A673 (cell line): ENCODE measurements around the gene MYCN. TPM values are rescaled to one million over a fixed set of nuclear protein-coding genes. Genes with fewer than 3 reads are reported as not detected.

ENCODE experiments used
- BruUV-seq: library from RNA; stranded (reverse); fragments of 400-500 nt; replicated peaks from 2 replicates; lab custom pipeline; 2021; lab: Mats Ljungman, UMichigan
- CTCF ChIA-PET: fragments of 300-600 bp; sonication (Branson Sonifier 250); formaldehyde crosslinking; loops from one replicate; lab custom pipeline; 2022; ENCODE audit warnings: antibody characterized with exemption; lab: Charles Lee
- POLR2A ChIA-PET: fragments of 300-600 bp; sonication (Branson Sonifier 250); formaldehyde crosslinking; loops from one replicate; lab custom pipeline; 2022; ENCODE audit warnings: antibody characterized with exemption; ENCODE audit not compliant: low non-redundant PET; lab: Charles Lee
- DNase-seq: peaks from one replicate; pipeline ENCODE4 v3.0.0-alpha.2; 2015; ENCODE audit warnings: low spot score
- H3K27ac ChIP-seq: fragments of 200-600 bp; sonication (generic); 2 replicates; pipeline ENCODE4 v1.5.1; 2016; ENCODE audit warnings: mixed run types, low read depth, mild to moderate bottlenecking, mixed read lengths, antibody characterized with exemption, low read length; ENCODE audit not compliant: poor library complexity, severe bottlenecking
- H3K27me3 ChIP-seq: fragments of 200-600 bp; sonication (generic); replicated peaks from 2 replicates; pipeline ENCODE4 v1.6.1; 2017; ENCODE audit warnings: mixed run types, low read depth, mild to moderate bottlenecking, mixed read lengths, antibody characterized with exemption, low read length; ENCODE audit not compliant: insufficient read depth, poor library complexity
- H3K36me3 ChIP-seq: fragments of 200-600 bp; sonication (generic); 2 replicates; pipeline ENCODE4 v1.6.1; 2016; ENCODE audit warnings: mixed run types, mild to moderate bottlenecking, mixed read lengths, antibody characterized with exemption, low read length; ENCODE audit not compliant: insufficient read depth, poor library complexity, severe bottlenecking
- H3K4me1 ChIP-seq: fragments of 200-600 bp; sonication (generic); 2 replicates; pipeline ENCODE4 v1.6.1; 2017; ENCODE audit warnings: mixed run types, mild to moderate bottlenecking, mixed read lengths, antibody characterized with exemption, low read length; ENCODE audit not compliant: insufficient read depth, poor library complexity, severe bottlenecking
- H3K4me3 ChIP-seq: fragments of 200-600 bp; sonication (generic); 2 replicates; pipeline ENCODE4 v1.5.1; 2016; ENCODE audit warnings: low read depth, mixed run types, mild to moderate bottlenecking, mixed read lengths, low read length; ENCODE audit not compliant: poor library complexity, severe bottlenecking
- H3K9me3 ChIP-seq: fragments of 200-600 bp; sonication (generic); 2 replicates; pipeline ENCODE4 v1.6.1; 2016; ENCODE audit warnings: mixed run types, low read depth, mild to moderate bottlenecking, mixed read lengths, antibody characterized with exemption, low read length; ENCODE audit not compliant: poor library complexity, severe bottlenecking
- CTCF ChIP-seq: fragments of 300-800, 200-600 bp; sonication (generic); conservative IDR thresholded peaks from 2 replicates; pipeline ENCODE4 v1.5.1; 2017; ENCODE audit warnings: low read depth, mild to moderate bottlenecking, antibody characterized with exemption, low read length, moderate library complexity, mixed read lengths
- EZH2 ChIP-seq: fragments of 200-600 bp; sonication (generic); IDR thresholded peaks from 2 replicates; pipeline ENCODE4 v1.6.1; 2017; ENCODE audit warnings: borderline replicate concordance, low read depth, mild to moderate bottlenecking, mixed read lengths, antibody characterized with exemption, low read length; ENCODE audit not compliant: poor library complexity, severe bottlenecking
- intact Hi-C: fragments of 100-400 bp; cut with micrococcal nuclease; formaldehyde crosslinking; loops from one replicate; pipeline ENCODE4 v1.10.0; 2022; ENCODE audit not compliant: unreplicated experiment
- total RNA-seq: library from RNA; stranded (reverse); gene quantifications from 2 replicates; pipeline ENCODE4 v1.2.3, GENCODE V29; 2021

MYCN gene
- total RNA-seq, 1 experiment from 2014 or later, result 2.8 TPM

GRCh38 chr2:15981646-15982045, 41.3 kb downstream of the MYCN start:
- Histone ChIP-seq H3K4me1 (peaks cover 20% of the 10 kb centered on the region), H3K9me3 (no peaks in the 10 kb centered on the region), H3K27ac (peak overlapping the region; percentile 78), H3K36me3 (no peaks in the 10 kb centered on the region), H3K27me3 (no peaks in the 10 kb centered on the region), H3K4me3 (no peak overlapping the region)
- ChIA-PET CTCF (no interaction called here), POLR2A (no interaction called here)
- DNase-seq, result no peak
- intact Hi-C loops, result no loop called here
- no peak for TF ChIP-seq EZH2
- TF ChIP-seq CTCF, result no peak
- BruUV-seq, result no TSS peak

GRCh38 chr2:15982285-15983044, 42.1 kb downstream of the MYCN start:
- CTCF ChIA-PET, result no interaction called here
- peak; percentile 86 for DNase-seq
- Histone ChIP-seq H3K4me1 (peaks cover 20% of the 10 kb centered on the region), H3K4me3 (no peak overlapping the region), H3K27ac (peak overlapping the region; percentile 78), H3K27me3 (no peaks in the 10 kb centered on the region), H3K36me3 (no peaks in the 10 kb centered on the region), H3K9me3 (no peaks in the 10 kb centered on the region)
- intact Hi-C loops, result no loop called here
- TF ChIP-seq CTCF (no peak), EZH2 (no peak)
- no TSS peak for BruUV-seq
- POLR2A ChIA-PET, result no interaction called here

GRCh38 chr2:15983496-15983895, 43.1 kb downstream of the MYCN start:
- peak overlapping the region; percentile 78 for H3K27ac ChIP-seq
- no TSS peak for BruUV-seq
- intact Hi-C loops, result no loop called here
- no peak for DNase-seq
- no peaks in the 10 kb centered on the region for H3K9me3 ChIP-seq
- H3K27me3 ChIP-seq, result no peaks in the 10 kb centered on the region
- H3K4me3 ChIP-seq, result no peak overlapping the region
- H3K36me3 ChIP-seq, result no peaks in the 10 kb centered on the region
- ChIA-PET CTCF (no interaction called here), POLR2A (no interaction called here)
- TF ChIP-seq EZH2 (no peak), CTCF (no peak)
- peaks cover 20% of the 10 kb centered on the region for H3K4me1 ChIP-seq
